SK-N-SH (cell line): Measurements from ENCODE around the gene SGF29. TPM values are rescaled to one million over a fixed set of nuclear protein-coding genes. Genes with fewer than 3 reads are reported as not detected.

ENCODE experiments used
- CTCF ChIA-PET: fragments of 300-600, 350-600 bp; formaldehyde crosslinking; extraction: SDS; loops from one replicate; lab custom pipeline; 2021; lab: Yijun Ruan, JAX
- POLR2A ChIA-PET: fragments of 350-600 bp; sonication (Branson Sonifier 250); formaldehyde crosslinking; extraction: SDS; loops from one replicate; lab custom pipeline; 2020; ENCODE audit warnings: antibody characterized with exemption, inconsistent platforms; lab: Yijun Ruan, JAX
- DNase-seq: peaks from one replicate; pipeline ENCODE4 v3.0.0; 2012
- H2AFZ ChIP-seq: fragments of 200-600 bp; sonication (generic); 2 replicates; pipeline ENCODE4 v1.8.1; 2016; ENCODE audit warnings: antibody characterized with exemption, mild to moderate bottlenecking, low read depth
- H3F3A ChIP-seq: fragments of 200-600 bp; sonication (generic); replicated peaks from 2 replicates; pipeline ENCODE3; 2016; ENCODE audit warnings: antibody characterized with exemption, mild to moderate bottlenecking; ENCODE audit not compliant: insufficient read depth
- H3K27ac ChIP-seq, 2 experiments: fragments of 200-500 bp in 1 of 2; fragments of 200-600 bp in 1 of 2; sonication (Bioruptor generic) in 1 of 2; sonication (generic), shearing (Covaris generic) in 1 of 2; 2 replicates each; pipeline versions ENCODE4 v1.5.1 to v1.6.1; 2014 to 2016; ENCODE audit warnings: low read depth in 2 of 2, inconsistent platforms in 1 of 2, low read length in 1 of 2, mild to moderate bottlenecking in 1 of 2, mixed read lengths in 1 of 2
- H3K27me3 ChIP-seq: fragments of 200-600 bp; sonication (generic), shearing (Covaris generic); 2 replicates; pipeline ENCODE4 v1.6.1; 2016; ENCODE audit warnings: mixed run types; ENCODE audit not compliant: insufficient read depth
- H3K36me3 ChIP-seq, 2 experiments: fragments of 200-500 bp in 1 of 2; fragments of 200-600 bp in 1 of 2; sonication (Bioruptor generic) in 1 of 2; sonication (generic) in 1 of 2; replicated peaks in 1 of 2; 2 replicates each; pipeline versions ENCODE3 to v1.5.1; 2014 to 2016; ENCODE audit warnings: low read length in 1 of 2, mild to moderate bottlenecking in 1 of 2; ENCODE audit not compliant: insufficient read depth in 2 of 2, control insufficient read depth in 1 of 2
- H3K4me1 ChIP-seq, 2 experiments: fragments of 200-500 bp in 1 of 2; fragments of 200-600 bp in 1 of 2; sonication (Bioruptor generic) in 1 of 2; sonication (generic), shearing (Covaris generic) in 1 of 2; 2 replicates each; pipeline versions ENCODE4 v1.5.1 to v1.6.1; 2014 to 2016; ENCODE audit warnings: low read depth in 1 of 2, low read length in 1 of 2, mixed run types in 1 of 2; ENCODE audit not compliant: insufficient read depth in 2 of 2, control insufficient read depth in 1 of 2
- H3K4me2 ChIP-seq: fragments of 200-600 bp; sonication (generic), shearing (Covaris generic); 2 replicates; pipeline ENCODE4 v1.6.1; 2017; ENCODE audit warnings: mixed run types
- H3K4me3 ChIP-seq, 2 experiments: fragments of 200-500 bp in 1 of 2; fragments of 200-600 bp in 1 of 2; sonication (Bioruptor generic) in 1 of 2; sonication (generic), shearing (Covaris generic) in 1 of 2; 2 replicates each; pipeline versions ENCODE4 v1.5.1 to v1.8.1; 2014 to 2016; ENCODE audit warnings: low read depth in 2 of 2, inconsistent platforms in 1 of 2, low read length in 1 of 2, mild to moderate bottlenecking in 1 of 2, mixed read lengths in 1 of 2, moderate library complexity in 1 of 2
- H3K79me2 ChIP-seq: fragments of 200-600 bp; sonication (generic); 2 replicates; pipeline ENCODE4 v1.8.1; 2017; ENCODE audit warnings: mild to moderate bottlenecking; ENCODE audit not compliant: insufficient read depth
- H3K9ac ChIP-seq: fragments of 200-600 bp; sonication (generic); 2 replicates; pipeline ENCODE4 v1.6.1; 2017; ENCODE audit warnings: mixed run types
- H3K9me2 ChIP-seq: fragments of 200-600 bp; sonication (generic); 2 replicates; pipeline ENCODE4 v1.6.1; 2017; ENCODE audit warnings: mixed run types
- H3K9me3 ChIP-seq: fragments of 200-600 bp; sonication (generic); 2 replicates; pipeline ENCODE4 v1.6.1; 2017; ENCODE audit warnings: mixed run types, mild to moderate bottlenecking, moderate library complexity
- H4K20me1 ChIP-seq: fragments of 200-600 bp; sonication (generic); 2 replicates; pipeline ENCODE4 v1.6.1; 2017; ENCODE audit warnings: mild to moderate bottlenecking, mixed run types; ENCODE audit not compliant: insufficient read depth
- EP300 ChIP-seq, 2 experiments: IDR thresholded peaks; 2 replicates each; pipeline versions ENCODE4 v1.4.0 to v1.6.1; 2012; ENCODE audit warnings: borderline replicate concordance in 1 of 2, low read depth in 1 of 2, low read length in 1 of 2
- FOSL2 ChIP-seq: IDR thresholded peaks from 2 replicates; pipeline ENCODE4 v1.4.0; 2012; ENCODE audit warnings: low read depth, mild to moderate bottlenecking, moderate library complexity, borderline replicate concordance
- FOXJ3 ChIP-seq: sonication (generic); formaldehyde crosslinking; IDR thresholded peaks from 2 replicates; pipeline ENCODE4 v1.5.1; 2020; ENCODE audit warnings: mild to moderate bottlenecking, missing genetic modification reagents
- FOXM1 ChIP-seq: IDR thresholded peaks from 2 replicates; pipeline ENCODE4 v1.4.0; 2012; ENCODE audit warnings: low read depth, mild to moderate bottlenecking
- GATA2 ChIP-seq: sonication (generic); formaldehyde crosslinking; IDR thresholded peaks from 2 replicates; pipeline ENCODE4 v1.5.0; 2020; ENCODE audit warnings: mild to moderate bottlenecking, missing genetic modification reagents
- JUND ChIP-seq: IDR thresholded peaks from 2 replicates; pipeline ENCODE4 v1.4.0; 2012
- POLR2AphosphoS5 ChIP-seq: IDR thresholded peaks from 2 replicates; pipeline ENCODE4 v1.6.1; 2012; ENCODE audit warnings: low read depth, low read length
- RAD21 ChIP-seq: IDR thresholded peaks from 2 replicates; pipeline ENCODE4 v1.6.1; 2012; ENCODE audit warnings: mild to moderate bottlenecking, low read length
- RCOR1 ChIP-seq: fragments of 150-350 bp; IDR thresholded peaks from 2 replicates; pipeline ENCODE4 v1.6.1; 2017; ENCODE audit warnings: antibody characterized with exemption, low read length
- RXRA ChIP-seq: IDR thresholded peaks from 2 replicates; pipeline ENCODE4 v1.4.0; 2012; ENCODE audit warnings: low read depth, mild to moderate bottlenecking, borderline replicate concordance
- SIN3A ChIP-seq: IDR thresholded peaks from 2 replicates; pipeline ENCODE4 v1.6.1; 2012; ENCODE audit warnings: low read depth, mild to moderate bottlenecking, low read length, moderate library complexity, borderline replicate concordance
- SMC3 ChIP-seq: IDR thresholded peaks from 2 replicates; pipeline ENCODE4 v1.6.1; 2012; ENCODE audit warnings: low read depth, low read length, improper control_type of control experiment
- TAF1 ChIP-seq: IDR thresholded peaks from 2 replicates; pipeline ENCODE4 v1.6.1; 2012; ENCODE audit warnings: low read depth, mild to moderate bottlenecking, low read length, moderate library complexity, borderline replicate concordance
- TCF12 ChIP-seq: IDR thresholded peaks from 2 replicates; pipeline ENCODE4 v1.4.0; 2012
- YY1 ChIP-seq: IDR thresholded peaks from 2 replicates; pipeline ENCODE4 v1.4.0; 2012; ENCODE audit warnings: low read depth, mild to moderate bottlenecking
- WGBS: methylation state at CpG from one replicate; pipeline ENCODE4 v1.1.6; 2017; ENCODE audit warnings: low lambda C conversion rate; 5-methylcytosine and 5-hydroxymethylcytosine counted together
- polyA plus RNA-seq, 3 experiments: library from polyadenylated mRNA; depleted of rRNA; stranded (reverse); fragments of >200 nt; gene quantifications; 2 replicates each; pipeline ENCODE4 v1.2.3, GENCODE V29; 2012

SGF29 gene
- polyA plus RNA-seq, 1 of the 3 experiments (the other 2 are of a cell fraction): 4.6 TPM

DNA sequence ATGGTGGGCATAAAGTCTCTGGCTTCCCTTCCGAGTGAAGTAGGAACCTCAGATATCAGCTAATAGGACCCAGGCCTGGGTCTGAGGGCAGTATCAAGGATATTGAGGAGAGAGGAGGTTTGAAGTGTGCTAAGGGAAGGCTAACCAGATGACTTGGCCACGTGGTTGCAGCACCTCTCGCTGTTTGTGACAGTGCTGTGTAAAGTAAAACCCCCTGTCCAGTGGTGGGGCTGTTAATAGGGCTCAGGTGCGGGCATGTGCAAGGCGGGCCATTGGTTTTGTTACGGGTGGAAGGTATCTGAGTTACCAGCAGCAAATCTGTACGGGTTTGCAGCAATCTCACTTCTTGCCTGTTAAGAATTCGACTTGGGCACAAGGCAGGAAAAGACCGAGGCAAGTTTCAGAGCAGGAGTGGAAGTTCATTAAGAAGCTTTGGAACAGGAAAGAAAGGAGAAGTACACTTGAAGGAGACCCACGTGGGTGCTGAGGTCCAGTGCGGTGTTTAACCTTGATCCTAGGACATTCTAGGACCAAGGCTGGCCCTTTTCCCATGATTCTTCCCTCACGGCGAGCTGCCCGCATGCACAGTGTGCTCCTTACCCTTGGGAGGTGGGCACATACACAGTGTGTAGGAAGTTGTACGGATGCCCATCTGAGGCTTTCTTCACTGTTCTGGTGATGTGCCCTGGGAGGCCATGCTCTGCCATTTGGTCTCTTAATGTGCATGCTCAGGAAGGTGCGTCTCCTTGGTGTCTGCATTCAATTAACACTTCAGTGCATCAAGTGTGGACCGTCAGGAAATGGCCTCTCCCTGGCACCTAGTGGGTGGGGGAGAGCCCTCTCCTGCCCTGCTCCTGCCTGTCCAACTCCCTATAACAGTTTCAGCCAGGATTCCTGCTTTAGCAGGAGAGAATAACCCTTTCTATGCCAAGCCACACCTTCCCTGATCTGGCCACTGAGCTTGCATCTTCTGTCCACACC, 20.3 kb downstream of the SGF29 start:
- POLR2A ChIA-PET: no interaction called here
- no peak overlapping the region for H3K9ac ChIP-seq
- no peak overlapping the region for H3K27ac ChIP-seq
- 84% methylated on average over 17 of the region's 17 CpGs for WGBS
- no peaks in the 10 kb centered on the region for H3K9me2 ChIP-seq
- peaks cover 0 to 8% of the 10 kb centered on the region in 2 experiments; a peak in 1 of 4 replicates for H3K4me1 ChIP-seq
- TF ChIP-seq SMC3 (no peak), YY1 (no peak), TAF1 (no peak), SIN3A (no peak), GATA2 (CRISPR knock-in tag) (no peak), JUND (no peak), TCF12 (no peak), RAD21 (no peak), FOXJ3 (CRISPR knock-in tag) (no peak), RXRA (no peak)
- TF ChIP-seq, all 33 proteins: peak for 0
- no peak for DNase-seq
- no peak overlapping the region for H3K4me2 ChIP-seq
- H3K27me3 ChIP-seq: no peaks in the 10 kb centered on the region
- CTCF ChIA-PET: interaction anchor here (1.1 to 1.4 kb wide), 2 partner anchors 12 to 296 kb away, joined by 3 read pairs; no protein-coding TSS in a partner anchor
- no peaks in the 10 kb centered on the region for H3K36me3 ChIP-seq
- no peaks in the 10 kb centered on the region for H4K20me1 ChIP-seq
- no peaks in the 10 kb centered on the region for H3K9me3 ChIP-seq
- no peak overlapping the region for H2AFZ ChIP-seq
- H3K79me2 ChIP-seq: no peaks in the 10 kb centered on the region
- H3K4me3 ChIP-seq: no peak overlapping the region
- H3F3A ChIP-seq: no peaks in the 10 kb centered on the region

DNA sequence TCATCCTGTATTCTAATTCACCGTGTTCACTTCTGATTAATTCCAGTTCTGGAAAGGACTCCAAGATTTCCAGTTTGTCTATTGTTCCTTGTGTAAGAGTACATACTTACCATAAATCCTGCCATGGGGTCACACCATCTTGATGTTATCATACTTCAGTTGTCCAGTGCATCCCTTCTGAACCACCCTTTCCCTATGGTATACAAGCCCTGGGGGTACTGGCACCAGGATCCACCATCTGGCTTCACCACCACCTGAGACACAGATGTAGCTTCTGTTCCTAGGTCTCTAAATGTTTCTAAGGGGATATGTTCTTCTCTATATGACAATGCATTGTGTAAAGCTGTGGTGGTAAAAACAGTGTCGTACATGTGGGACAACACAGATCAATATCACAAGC, 21.2 kb downstream of the SGF29 start:
- Histone ChIP-seq H3K27me3 (no peaks in the 10 kb centered on the region), H3K9me2 (no peaks in the 10 kb centered on the region), H3K79me2 (no peaks in the 10 kb centered on the region), H3K36me3 (no peaks in the 10 kb centered on the region), H2AFZ (no peak overlapping the region), H3K9ac (no peak overlapping the region), H3K4me1 (peaks cover 0 to 8% of the 10 kb centered on the region in 2 experiments; a peak in 1 of 4 replicates), H3K4me2 (no peak overlapping the region), H3K9me3 (no peaks in the 10 kb centered on the region), H3F3A (no peaks in the 10 kb centered on the region), H3K4me3 (no peak overlapping the region), H4K20me1 (no peaks in the 10 kb centered on the region), H3K27ac (no peak overlapping the region)
- ChIA-PET CTCF (interaction anchor here (1.1 kb wide), 1 partner anchor 12 kb away, joined by 3 read pairs; no protein-coding TSS in a partner anchor), POLR2A (no interaction called here)
- WGBS: 90% methylated on average over 2 of the region's 2 CpGs
- DNase-seq: peak; percentile 40
- TF ChIP-seq TAF1 (no peak), EP300 (IDR thresholded peaks at IDR 0.05; ENCODE audit: borderline replicate concordance in 1 of 2, low read depth in 1 of 2, low read length in 1 of 2) (no peak), POLR2AphosphoS5 (no peak), RCOR1 (no peak), FOXJ3 (CRISPR knock-in tag) (no peak), FOXM1 (no peak), RXRA (no peak), FOSL2 (no peak)
